Stimulated activated naive CD8-positive, alpha-beta T cell treated with anti-CD3 and anti-CD28 coated beads, Interleukin-15, amount 100 ng/mL, for 72 hours (primary cell): Measurements from ENCODE around the gene MYO10.

Source experiments
- ATAC-seq: fragments of 150-1000 bp; cut with Tn5 transposase; 2 replicates; pipeline ENCODE4 v1.10.0; 2021; ENCODE audit warnings: mild to moderate bottlenecking, moderate library complexity
- DNase-seq, 2 donors: peaks; one replicate each; pipeline ENCODE4 v3.0.0; 2021 to 2022
- H3K27ac Mint-ChIP-seq, 2 donors: one replicate each; pipeline ENCODE4 v1.8.0; 2022; ENCODE audit warnings: mild to moderate bottlenecking in 2 of 2, mixed read lengths in 2 of 2, moderate library complexity in 2 of 2
- H3K27me3 Mint-ChIP-seq: one replicate; pipeline ENCODE4 v1.8.0; 2022; ENCODE audit warnings: mixed read lengths
- H3K4me1 Mint-ChIP-seq: one replicate; pipeline ENCODE4 v1.8.0; 2022; ENCODE audit warnings: mild to moderate bottlenecking, mixed read lengths
- H3K4me3 Mint-ChIP-seq, 2 donors: one replicate each; pipeline ENCODE4 v1.8.0; 2022; ENCODE audit warnings: mild to moderate bottlenecking in 2 of 2, mixed read lengths in 2 of 2, moderate library complexity in 1 of 2
- H3K9me3 Mint-ChIP-seq, 2 donors: one replicate each; pipeline ENCODE4 v1.8.0; 2022; ENCODE audit warnings: mixed read lengths in 2 of 2

The MYO10 gene

DNA sequence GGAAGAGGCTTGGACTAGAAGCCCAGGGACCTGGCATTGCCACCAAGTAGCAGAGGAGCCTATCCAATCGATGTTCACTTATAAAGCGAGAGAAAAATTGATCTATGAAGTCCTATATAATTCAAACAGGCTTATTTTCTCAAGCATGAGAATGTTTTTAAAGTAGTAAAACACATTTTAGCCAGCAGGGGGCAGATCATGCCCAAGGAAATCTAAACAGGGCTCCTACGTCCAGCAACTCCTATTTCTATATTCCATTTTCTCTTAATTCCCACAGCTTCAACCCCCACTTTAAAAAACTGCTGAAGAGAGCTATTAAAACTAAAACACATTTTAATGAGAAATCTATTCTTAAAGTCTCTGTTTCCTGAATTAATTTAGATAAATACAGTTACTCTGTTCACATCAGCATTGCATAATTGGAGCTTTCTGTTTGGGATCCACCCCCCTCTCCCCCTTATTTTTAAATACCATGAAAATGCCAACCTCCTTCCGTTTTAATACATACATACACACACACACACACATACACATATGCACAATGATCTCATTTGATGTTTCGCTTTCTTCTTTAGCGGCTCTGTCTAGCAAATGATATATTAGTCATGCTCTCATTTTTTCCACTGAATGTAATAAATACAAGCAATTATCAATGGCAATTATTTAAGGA, 144.9 kb downstream of the MYO10 start:
- peak; percentile 50 for ATAC-seq

GRCh38 chr5:16788957-16789356, 147.1 kb downstream of the MYO10 start:
- DNase-seq (no peak), ATAC-seq (no peak)
- Mint-ChIP-seq H3K4me1 (peaks cover 26% of the 10 kb centered on the region), H3K4me3 (no peak overlapping the region), H3K27me3 (peaks cover 4% of the 10 kb centered on the region), H3K27ac (no peak overlapping the region), H3K9me3 (no peaks in the 10 kb centered on the region)

More for the DNA sequence above, 144.9 kb downstream of the MYO10 start:
- peaks cover 11% of the 10 kb centered on the region for H3K4me1 Mint-ChIP-seq
- H3K9me3 Mint-ChIP-seq: no peaks in the 10 kb centered on the region
- no peak overlapping the region for H3K27ac Mint-ChIP-seq
- peak overlapping the region in 1 of 2 donors; percentile 26 for H3K4me3 Mint-ChIP-seq
- no peaks in the 10 kb centered on the region for H3K27me3 Mint-ChIP-seq
- peak; percentile 12 to 15 for DNase-seq

DNA sequence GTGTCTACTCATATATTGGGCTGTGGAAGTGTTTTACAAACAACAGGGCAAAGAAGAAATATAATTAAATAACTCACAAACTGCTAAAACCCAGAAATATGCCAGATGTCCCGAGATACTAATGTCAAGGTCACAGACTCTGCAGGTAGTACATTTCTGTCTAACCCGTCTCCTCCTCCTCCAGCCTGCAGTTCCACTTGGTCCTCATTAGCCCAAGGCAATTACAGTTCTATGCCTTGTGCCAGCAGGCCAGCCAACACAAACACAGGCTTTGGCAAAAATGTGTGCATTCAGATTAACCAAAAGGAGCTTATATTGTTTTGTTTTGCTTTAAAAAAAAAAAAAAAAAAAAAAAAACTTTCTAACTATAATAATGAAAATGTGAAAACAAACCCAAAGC, 148.8 kb downstream of the MYO10 start:
- H3K4me3 Mint-ChIP-seq: no peak overlapping the region
- H3K4me1 Mint-ChIP-seq: peaks cover 29% of the 10 kb centered on the region
- no peak for DNase-seq
- peaks cover 8% of the 10 kb centered on the region for H3K27me3 Mint-ChIP-seq
- no peak for ATAC-seq
- H3K9me3 Mint-ChIP-seq: no peaks in the 10 kb centered on the region
- H3K27ac Mint-ChIP-seq: no peak overlapping the region

DNA sequence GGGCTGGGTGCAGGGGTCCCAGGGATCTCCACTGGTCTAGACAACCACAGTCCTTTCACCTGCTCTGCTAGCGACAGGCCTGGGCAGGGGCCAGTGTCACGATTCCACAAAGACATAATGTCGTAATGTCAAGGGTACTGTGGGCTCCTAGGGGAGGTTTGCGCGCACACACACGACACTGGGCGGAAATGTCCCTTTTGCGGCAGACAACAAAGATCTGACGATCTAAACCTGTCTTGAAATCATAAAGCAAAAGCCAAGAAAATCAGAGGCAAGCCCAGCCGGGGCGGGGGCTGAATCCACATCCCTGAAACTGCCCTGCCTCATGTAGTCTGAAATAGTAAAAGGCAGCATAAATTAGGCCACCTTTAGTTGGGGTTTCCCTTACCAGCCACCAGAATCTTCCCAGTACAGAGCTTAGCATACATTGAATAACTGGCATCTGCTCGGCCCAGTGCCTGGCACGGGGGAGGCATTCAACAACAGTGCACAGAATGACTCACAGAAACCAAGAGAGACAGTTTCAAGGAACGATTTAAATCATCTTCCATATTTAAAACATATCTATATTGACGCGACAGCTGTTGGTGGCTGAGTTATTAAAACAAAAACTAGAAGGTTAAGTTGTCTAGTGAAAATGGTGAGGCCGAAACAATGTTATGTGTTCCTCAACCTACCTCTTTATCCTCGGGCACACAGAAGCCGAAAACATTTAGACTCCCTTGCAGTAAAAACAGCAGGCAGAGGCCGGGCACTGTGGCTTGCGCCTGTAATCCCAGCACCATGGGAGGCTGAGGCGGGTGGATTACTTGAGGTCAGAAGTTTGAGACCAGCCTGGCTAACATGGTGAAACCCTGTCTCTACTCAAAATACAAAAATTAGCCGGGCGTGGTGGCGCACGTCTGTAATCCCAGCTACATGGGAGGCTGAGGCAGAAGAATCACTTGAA, 151.0 kb downstream of the MYO10 start:
- DNase-seq: peak; percentile 3 to 60
- H3K27me3 Mint-ChIP-seq: peaks cover 8% of the 10 kb centered on the region
- no peaks in the 10 kb centered on the region for H3K9me3 Mint-ChIP-seq
- H3K4me1 Mint-ChIP-seq: peaks cover 17% of the 10 kb centered on the region
- peak; percentile 99 for ATAC-seq
- peak overlapping the region in 1 of 2 donors; percentile 27 for H3K27ac Mint-ChIP-seq
- no peak overlapping the region for H3K4me3 Mint-ChIP-seq

GRCh38 chr5:16784088-16784487, 152.0 kb downstream of the MYO10 start:
- Mint-ChIP-seq H3K9me3 (no peaks in the 10 kb centered on the region), H3K4me1 (peaks cover 17% of the 10 kb centered on the region), H3K27me3 (peaks cover 8% of the 10 kb centered on the region), H3K4me3 (no peak overlapping the region), H3K27ac (no peak overlapping the region)
- ATAC-seq (no peak), DNase-seq (no peak)

- H3K4me1 Mint-ChIP-seq: peaks cover 17% of the 10 kb centered on the region
Observed at GRCh38 chr5:16781828-16782626, 154.1 kb downstream of the MYO10 start.

DNA sequence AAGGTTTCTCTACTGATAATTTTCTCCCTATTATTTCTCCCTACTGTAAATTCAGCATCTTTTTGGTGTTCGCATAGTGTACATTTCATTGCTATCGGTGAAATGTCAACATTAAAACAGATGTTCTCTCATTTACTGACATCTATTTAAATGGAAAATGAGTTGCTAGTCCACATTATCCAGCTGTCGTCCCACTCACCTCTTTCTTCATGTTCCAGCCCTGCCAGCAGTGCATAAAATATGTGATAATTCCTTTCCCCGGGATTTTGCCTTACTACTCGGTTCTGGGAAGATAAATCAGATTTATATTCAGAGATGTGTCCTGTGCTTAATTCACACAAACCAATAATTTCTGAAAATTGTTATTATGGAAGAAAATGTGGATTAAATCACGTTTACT, 155.8 kb downstream of the MYO10 start:
- ATAC-seq (no peak), DNase-seq (no peak)
- Mint-ChIP-seq H3K4me3 (no peak overlapping the region), H3K27me3 (peaks cover 8% of the 10 kb centered on the region), H3K4me1 (peaks cover 17% of the 10 kb centered on the region), H3K9me3 (no peaks in the 10 kb centered on the region), H3K27ac (no peak overlapping the region)

More at GRCh38 chr5:16781828-16782626, 154.1 kb downstream of the MYO10 start:
- Mint-ChIP-seq H3K4me3 (no peak overlapping the region), H3K9me3 (no peaks in the 10 kb centered on the region), H3K27ac (no peak overlapping the region), H3K27me3 (peaks cover 8% of the 10 kb centered on the region)
- DNase-seq (no peak), ATAC-seq (no peak)

GRCh38 chr5:16777432-16777831, 158.7 kb downstream of the MYO10 start:
- H3K27ac Mint-ChIP-seq: no peak overlapping the region
- H3K4me1 Mint-ChIP-seq: no peaks in the 10 kb centered on the region
- no peak overlapping the region for H3K4me3 Mint-ChIP-seq
- no peaks in the 10 kb centered on the region for H3K27me3 Mint-ChIP-seq
- no peak for ATAC-seq
- no peaks in the 10 kb centered on the region for H3K9me3 Mint-ChIP-seq
- no peak for DNase-seq

GRCh38 chr5:16776611-16777251, 159.4 kb downstream of the MYO10 start:
- no peak overlapping the region for H3K27ac Mint-ChIP-seq
- DNase-seq (no peak), ATAC-seq (no peak)
- no peak overlapping the region for H3K4me3 Mint-ChIP-seq
- no peaks in the 10 kb centered on the region for H3K27me3 Mint-ChIP-seq
- no peaks in the 10 kb centered on the region for H3K4me1 Mint-ChIP-seq
- H3K9me3 Mint-ChIP-seq: no peaks in the 10 kb centered on the region

- Mint-ChIP-seq H3K4me3 (no peak overlapping the region), H3K4me1 (no peaks in the 10 kb centered on the region), H3K27ac (no peak overlapping the region), H3K9me3 (no peaks in the 10 kb centered on the region), H3K27me3 (no peaks in the 10 kb centered on the region)
- ATAC-seq (no peak), DNase-seq (no peak)
Observed at GRCh38 chr5:16774806-16775205, 161.3 kb downstream of the MYO10 start.

DNA sequence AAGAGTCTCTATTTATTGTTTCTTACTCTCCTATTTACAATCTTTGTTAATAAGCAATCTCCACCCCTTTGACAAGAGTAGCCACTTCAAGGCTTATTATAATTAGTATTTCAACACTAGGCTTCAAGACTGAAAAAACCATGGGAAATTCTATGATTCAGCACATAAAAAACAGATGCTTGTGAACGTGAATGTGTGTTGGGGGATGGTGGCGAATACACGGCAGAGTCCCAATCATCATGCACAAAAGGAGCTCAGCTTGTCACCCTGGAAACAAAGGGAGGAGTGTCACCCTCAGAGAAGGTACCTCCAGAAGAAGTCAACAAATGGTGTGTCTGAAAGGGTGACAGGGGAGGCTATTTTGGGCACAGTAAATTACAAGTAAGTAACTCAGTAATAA, 162.1 kb downstream of the MYO10 start:
- Mint-ChIP-seq H3K4me1 (no peaks in the 10 kb centered on the region), H3K27me3 (no peaks in the 10 kb centered on the region), H3K9me3 (no peaks in the 10 kb centered on the region), H3K27ac (no peak overlapping the region), H3K4me3 (no peak overlapping the region)
- ATAC-seq: no peak
- no peak for DNase-seq

DNA sequence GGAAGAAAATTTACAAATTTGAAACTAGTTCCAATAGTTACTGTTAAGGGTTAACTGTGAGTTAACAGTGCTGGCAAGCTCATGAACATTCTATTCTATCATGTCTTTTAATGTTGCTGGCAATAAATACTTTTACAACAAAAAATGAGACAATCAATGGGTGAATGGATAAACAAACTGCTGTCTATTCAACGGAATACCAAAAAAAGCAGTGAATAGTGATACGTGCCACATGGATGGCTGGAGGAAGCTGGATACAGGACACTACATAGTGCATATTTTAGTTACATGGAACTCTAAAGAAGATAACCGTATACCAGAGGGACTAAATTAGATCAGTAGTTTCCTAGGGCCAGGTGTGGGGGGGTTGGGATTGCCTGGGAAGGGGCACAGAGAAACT, 163.5 kb downstream of the MYO10 start:
- no peaks in the 10 kb centered on the region for H3K27me3 Mint-ChIP-seq
- no peak overlapping the region for H3K4me3 Mint-ChIP-seq
- H3K27ac Mint-ChIP-seq: no peak overlapping the region
- DNase-seq (no peak), ATAC-seq (no peak)
- H3K9me3 Mint-ChIP-seq: no peaks in the 10 kb centered on the region
- H3K4me1 Mint-ChIP-seq: no peaks in the 10 kb centered on the region

DNA sequence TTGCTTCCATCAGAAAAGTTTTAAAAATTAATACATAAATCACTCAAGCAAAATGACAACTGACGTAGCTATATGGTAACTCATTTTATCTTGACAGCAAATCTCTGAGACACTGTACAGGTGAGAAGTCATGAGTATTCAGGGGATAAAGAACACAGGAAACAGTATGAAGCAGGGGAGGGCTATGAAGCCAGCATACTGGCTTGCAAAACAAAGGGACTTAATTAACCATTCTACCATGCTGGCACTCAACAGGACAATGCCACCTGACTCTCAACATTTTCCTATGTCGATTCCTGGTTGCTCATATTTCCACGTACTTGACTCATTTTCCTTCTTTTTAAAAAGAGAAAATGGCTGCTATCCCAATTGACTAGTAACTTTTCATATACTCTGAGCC, 167.9 kb downstream of the MYO10 start:
- H3K27me3 Mint-ChIP-seq: no peaks in the 10 kb centered on the region
- DNase-seq: no peak
- no peak overlapping the region for H3K4me3 Mint-ChIP-seq
- no peak for ATAC-seq
- no peaks in the 10 kb centered on the region for H3K4me1 Mint-ChIP-seq
- H3K9me3 Mint-ChIP-seq: no peaks in the 10 kb centered on the region
- H3K27ac Mint-ChIP-seq: no peak overlapping the region

GRCh38 chr5:16763211-16763610, 172.9 kb downstream of the MYO10 start:
- H3K4me3 Mint-ChIP-seq: no peak overlapping the region
- DNase-seq: no peak
- no peak for ATAC-seq
- no peak overlapping the region for H3K27ac Mint-ChIP-seq
- peaks cover 10% of the 10 kb centered on the region for H3K4me1 Mint-ChIP-seq
- H3K27me3 Mint-ChIP-seq: no peaks in the 10 kb centered on the region
- H3K9me3 Mint-ChIP-seq: no peaks in the 10 kb centered on the region

GRCh38 chr5:16759147-16759773, 176.8 kb downstream of the MYO10 start:
- H3K27me3 Mint-ChIP-seq: no peaks in the 10 kb centered on the region

More at GRCh38 chr5:16759147-16759773, 176.8 kb downstream of the MYO10 start:
- DNase-seq (peak; percentile 10 to 25), ATAC-seq (peak; percentile 93)
- Mint-ChIP-seq H3K9me3 (no peaks in the 10 kb centered on the region), H3K4me1 (peaks cover 10% of the 10 kb centered on the region), H3K4me3 (peak overlapping the region; percentile 34 to 49), H3K27ac (peak overlapping the region; percentile 54 to 91)
